RKO (cell line): ENCODE data around the gene BOD1L1.

Source experiments
- DNase-seq: peaks from one replicate; pipeline ENCODE4 v3.0.0-alpha.2; 2016; ENCODE audit warnings: low spot score

Gene BOD1L1

DNA sequence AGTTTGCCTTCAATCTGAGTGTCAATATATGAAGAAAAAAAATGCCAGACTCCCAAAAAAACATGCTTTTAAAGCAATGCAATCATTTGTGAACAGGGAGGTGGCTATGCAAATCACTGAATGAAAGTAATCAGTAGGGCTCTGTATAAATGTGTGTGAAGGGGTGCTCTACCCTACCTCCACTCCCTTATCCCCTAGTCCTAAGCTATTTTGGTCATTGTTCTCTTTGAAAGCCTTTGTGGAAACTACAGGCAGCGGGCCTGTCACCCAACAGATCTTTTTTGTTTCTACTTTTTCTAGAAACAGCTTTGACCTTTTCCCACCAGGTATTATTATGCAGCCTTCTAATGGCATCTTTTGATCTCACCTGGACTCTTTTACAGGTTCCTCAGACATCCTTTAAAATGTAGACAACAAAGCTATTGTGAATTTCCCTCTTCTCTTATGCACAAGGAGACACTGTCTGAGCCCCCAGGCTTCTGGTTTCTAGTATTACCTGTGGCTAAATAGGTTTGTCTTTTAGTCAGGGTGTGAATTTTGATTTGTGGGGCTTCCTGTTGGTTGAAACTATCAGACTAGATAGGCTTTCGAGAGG lies 9.2 kb downstream of the BOD1L1 start:
- no peak for DNase-seq

DNA sequence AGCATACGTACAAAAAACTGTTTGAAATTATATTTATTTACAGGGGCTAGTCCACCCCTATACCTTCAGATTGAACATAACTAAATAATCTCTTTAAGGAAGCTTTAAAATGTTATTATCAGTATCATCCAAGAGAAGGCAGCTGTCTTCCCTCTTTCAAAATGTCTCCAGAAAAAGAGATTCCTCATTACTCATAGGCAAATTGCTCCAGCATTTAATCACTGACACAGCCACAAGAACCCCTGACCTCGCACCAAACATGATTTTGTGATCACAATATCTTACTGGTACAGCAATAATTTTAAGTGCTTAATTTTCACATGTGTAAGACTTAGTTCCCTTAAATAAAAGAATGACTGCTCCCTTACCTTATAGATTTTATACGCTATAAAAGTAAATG lies 9.7 kb downstream of the BOD1L1 start:
- no peak for DNase-seq

DNA sequence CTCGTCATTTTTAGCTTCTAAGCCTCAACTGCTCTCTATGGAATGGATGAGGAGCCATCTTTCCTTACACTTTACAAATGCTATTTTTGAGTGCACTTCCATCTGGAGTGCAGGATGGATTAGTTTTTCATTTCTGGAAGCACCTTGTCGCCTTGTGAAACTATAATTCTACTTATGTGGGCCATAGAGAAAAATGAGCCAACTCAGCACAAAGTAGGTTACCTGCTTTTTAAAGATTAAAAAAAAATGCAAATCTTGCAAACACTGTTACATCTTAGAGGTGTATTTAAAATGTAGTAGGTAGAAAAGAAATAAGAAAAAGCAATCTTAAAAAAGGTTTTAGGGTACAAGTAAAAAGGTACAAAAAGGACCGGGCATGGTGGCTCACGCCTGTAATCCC lies 10.9 kb downstream of the BOD1L1 start:
- no peak for DNase-seq

DNA sequence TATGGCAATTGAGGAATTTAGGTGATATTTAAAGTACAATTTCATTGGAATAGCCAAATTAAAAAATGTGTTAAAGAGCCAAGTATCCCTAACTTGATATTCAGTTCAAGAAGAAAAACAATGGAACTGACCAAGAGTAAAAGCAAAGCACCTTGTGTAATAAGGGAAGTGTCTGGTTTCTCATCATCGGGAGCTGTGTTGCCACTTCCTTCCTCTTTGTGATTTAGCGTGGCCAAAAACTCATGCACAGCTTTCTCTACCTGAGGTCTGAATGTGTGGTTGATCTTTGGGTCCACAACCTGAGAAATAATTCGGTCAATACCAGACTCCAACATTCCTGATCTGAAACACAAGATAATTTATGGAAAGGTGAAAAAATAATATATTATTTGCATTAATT lies 12.4 kb downstream of the BOD1L1 start:
- DNase-seq: no peak

DNA sequence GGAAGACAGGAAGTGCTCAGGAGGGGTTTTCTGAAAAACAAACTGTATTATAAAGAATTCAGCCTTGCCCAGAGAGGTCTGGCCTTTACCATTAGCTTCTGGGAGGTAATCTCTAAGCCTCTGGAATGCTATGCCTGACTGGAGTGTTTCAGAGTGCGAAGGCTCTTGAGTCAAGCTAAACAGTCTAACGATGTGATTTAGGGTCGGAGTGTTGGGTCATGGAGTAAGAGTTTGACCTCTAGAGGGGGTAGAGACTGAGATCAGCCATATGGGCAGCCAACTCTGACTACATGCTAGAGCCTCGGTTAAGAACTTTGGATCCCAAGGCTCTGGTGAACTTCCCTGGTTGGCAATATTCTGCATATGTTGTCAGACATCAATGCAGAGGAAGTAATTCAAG lies 15.0 kb downstream of the BOD1L1 start:
- DNase-seq: no peak

DNA sequence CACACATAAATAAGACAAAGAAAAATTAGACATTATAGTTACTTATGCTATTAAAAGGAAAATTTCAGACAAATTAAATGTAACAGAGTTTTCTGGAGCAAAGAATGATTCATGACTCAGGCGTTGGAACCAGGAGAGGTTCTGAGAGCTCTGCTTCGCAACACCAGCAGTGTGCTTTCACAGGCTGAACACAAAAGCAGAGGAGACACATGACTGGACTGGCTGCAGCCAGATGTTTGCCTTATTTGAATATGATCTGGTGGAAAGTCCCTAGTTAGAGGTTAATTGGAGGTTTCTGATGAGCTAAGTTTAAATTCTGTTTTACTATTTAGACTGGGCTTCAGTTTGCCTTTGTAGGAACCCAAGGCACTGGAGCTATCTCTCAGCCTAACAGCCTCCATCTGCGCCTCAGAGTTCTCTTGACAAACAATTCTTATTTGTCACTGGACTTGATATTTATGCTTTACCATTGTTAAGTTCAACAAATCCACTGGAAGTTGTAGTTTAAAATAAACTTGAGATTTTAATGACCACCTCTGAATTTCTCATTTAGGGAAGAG lies 16.2 kb downstream of the BOD1L1 start:
- DNase-seq: no peak

DNA sequence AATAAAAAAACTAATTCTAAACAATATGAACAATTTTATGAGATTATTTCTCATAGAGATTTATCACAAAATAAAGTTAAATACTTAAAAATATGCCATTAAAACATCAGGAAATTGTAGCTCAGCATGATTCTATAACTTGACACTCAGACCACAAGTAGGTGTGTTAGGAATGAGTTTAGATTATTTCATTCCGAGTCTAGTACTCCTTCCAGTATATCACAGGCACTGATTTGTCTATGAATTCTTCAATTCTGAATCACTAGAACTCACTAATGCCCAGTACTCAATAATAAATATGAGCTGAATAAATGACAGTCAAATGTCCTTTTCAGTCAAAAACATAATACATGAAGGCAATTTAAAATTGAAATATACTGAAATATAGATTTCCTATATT lies 22.2 kb downstream of the BOD1L1 start:
- DNase-seq: no peak

DNA sequence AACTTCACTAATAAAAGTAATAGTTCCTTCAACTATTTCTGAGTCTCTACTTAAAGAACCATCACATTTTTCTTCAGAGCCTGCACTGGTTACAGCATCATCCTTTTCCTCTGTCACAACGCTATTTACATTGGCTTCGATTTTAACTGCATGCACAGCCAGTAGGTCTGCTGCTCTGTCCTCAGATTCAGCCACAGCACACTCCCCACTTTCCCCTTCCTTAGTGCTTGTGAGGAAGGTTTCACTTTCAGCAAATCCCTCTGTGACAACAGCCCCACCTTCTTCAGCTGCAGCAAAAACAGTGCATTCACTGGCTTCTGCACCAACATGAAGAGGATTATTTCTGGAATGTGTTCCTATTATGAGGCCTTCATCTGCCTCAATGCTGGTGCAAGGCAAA lies 25.7 kb downstream of the BOD1L1 start:
- no peak for DNase-seq

DNA sequence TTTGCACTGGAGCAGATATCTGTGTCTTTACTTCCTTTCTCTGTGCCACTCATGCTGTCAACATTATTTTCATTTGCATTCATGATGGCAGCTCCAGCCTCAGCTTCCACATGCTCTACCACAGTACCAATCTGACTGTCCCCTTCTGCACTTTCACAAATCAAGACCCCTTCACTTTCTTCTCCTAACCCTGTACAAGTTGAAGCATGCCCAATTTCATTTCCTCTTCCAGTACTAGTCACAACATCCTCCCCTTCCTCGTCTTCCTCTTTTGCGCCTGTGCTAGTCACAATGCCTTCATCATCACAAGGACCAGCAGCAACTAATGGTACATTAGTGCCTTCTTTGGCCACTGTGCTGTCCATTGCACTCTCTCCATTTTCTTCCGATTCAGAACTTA lies 26.5 kb downstream of the BOD1L1 start:
- DNase-seq: no peak

DNA sequence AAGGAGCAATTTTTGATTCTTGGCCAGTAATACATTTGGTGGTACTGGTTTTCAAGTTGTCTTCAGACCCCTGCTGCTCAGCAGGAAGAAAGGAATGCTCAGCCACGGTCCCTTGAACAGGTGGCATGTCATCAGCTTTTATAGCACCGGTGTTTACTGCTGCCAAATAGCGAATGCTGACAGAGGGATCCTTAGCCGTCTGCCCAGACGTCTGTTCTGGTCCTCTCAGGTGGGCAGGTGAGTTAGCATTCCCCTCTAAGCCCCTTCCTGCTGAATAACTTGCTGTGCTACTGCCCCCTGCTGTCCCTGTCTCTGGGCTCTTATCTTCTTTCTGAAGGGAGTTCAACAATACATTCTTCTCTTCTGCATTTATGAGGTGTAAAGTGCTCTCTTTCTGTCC lies 28.4 kb downstream of the BOD1L1 start:
- DNase-seq: no peak

DNA sequence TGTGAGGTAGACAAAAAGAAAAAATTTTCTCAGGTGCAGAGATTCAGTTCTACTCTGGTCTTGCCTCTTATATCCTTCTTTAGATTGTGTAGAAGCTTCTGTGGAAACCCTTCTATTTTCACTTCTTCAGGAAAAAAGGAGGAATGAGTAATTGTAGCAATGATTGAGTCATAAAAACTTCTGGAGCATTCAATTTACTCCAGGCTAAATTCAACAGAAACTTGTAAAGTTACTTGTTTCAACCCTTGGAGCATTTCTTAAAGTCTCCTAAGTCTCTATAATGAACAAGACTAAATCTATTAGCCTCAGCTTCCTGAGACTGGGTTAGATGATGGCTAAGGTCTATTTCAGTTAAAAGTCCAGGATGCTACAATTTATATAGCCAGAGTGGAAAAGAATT lies 29.9 kb downstream of the BOD1L1 start:
- no peak for DNase-seq

DNA sequence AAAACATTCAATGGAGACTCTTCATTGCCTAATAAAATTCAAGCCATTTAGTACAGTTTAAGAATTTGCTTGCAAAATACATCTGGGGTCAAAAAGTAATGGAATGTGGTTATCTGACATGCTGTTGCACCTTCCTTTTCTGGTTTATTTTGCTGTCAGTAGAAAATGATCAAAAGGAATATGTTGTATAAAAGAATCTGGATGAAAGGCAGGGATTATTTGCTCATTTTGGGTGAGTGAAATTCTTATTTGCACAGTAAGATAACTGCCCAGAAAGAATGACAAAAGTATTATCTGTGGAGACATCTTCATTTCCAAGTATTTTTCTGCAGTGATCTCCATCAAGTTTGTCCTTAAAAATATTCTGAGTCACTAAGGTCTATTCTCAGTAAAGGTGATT lies 30.4 kb downstream of the BOD1L1 start:
- no peak for DNase-seq

DNA sequence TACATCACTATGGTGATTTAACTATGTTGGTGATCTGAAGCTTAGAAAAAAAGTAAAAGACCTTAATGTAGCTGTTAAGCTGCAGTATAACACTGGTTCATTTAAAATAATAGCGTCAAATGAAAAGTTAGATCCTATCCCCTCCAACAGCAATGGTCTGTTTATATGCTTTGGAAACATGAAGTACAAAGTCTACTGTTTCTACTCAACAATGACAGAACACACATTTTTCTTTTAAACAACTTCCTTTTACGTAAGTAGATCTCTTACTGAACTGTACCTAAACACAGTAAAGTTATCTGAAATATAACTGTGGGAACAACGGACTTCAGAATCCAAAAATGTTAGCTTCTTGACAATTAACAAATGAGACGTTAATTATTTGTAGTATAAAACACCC lies 35.3 kb downstream of the BOD1L1 start:
- DNase-seq: no peak

DNA sequence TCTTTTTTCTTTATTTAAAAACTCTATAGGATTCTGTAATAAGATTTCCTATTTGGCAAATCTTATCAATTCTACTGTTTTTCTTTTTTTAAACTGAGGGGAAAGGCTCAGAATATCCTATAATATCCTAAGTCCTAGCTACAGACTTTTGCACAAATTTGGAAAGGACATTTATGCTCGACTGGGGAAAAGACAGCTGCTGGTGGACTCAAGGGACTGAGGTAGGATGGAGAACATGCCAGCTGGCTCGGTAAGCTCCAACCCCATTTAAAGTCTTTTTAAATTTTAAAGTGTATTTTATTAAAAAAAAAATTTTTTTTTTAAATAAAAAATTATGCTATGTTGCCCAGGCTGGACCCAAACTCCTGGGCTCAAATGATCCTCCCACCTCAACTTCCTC lies 36.8 kb downstream of the BOD1L1 start:
- no peak for DNase-seq

DNA sequence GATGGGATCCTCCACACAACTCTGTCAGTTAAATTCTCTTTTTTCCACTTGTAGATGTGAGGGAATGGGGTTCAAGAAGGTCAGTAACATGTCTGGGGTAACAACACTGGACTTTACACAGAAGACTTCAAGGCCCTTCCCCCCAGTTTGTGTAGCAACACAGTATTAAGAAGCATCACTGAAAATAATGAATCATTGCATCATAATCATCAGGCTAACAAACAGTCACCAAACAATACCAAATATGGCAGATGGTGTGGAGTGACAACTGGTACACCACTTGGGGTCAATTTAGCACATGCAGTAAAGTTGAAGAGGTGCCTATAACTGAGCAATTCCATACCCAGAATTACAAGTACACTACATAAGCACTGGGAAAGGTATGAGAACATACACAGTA lies 38.6 kb downstream of the BOD1L1 start:
- peak; percentile 2 for DNase-seq

DNA sequence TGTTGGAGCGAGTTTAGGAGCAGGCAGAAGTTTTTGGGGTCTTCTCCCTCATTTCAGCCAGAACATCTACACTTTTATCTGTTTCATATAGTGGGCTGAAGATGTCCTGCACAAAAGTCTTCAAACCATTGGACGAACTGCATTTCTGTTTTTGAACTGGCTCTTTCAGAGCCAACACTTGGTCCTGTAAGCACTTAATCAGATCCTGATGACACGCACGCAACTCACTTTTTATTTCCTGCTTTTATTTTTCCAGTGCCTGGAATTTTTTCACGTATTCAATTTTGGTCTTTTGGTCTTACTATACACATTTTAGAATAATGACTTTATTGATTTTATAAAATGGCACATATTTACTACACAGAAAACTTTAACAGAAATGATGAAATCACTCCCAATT lies 43.0 kb downstream of the BOD1L1 start:
- DNase-seq: peak; percentile 43

DNA sequence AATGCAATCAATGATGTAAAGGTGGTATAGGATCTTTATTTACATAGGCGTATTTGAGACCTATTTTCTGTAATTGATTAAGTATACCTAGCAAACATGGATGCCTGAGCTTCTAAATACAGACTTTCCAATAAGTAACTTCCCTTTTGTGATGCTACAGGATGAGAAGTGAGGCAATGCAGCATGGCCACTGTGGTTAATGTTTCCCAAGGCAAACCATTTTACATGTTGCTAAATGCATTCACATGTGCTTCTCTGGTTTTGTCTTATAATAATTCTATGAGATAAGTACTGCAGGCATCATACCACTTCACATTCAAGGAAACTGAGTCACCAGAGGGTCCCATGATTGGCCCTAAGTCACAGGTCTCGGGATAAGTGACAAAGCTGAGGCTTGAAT lies 47.5 kb downstream of the BOD1L1 start:
- no peak for DNase-seq

DNA sequence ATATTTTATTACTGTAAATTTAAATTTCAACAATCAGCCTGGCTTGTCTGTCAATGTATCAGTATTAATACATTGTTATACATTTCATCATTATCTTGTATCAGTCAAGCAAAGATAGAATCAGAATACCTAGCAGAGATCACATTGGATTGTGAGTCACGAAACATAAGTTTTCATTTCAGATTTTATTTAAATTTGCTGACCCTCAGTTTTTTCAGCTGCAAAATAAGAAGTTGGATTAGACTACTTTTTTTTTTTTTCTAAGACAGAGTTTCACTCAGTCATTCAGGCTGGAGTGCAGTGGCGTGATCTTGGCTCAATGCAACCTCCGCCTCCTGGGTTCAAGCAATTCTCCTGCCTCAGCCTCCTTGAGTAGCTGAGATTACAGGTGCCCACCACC lies 49.9 kb downstream of the BOD1L1 start:
- DNase-seq: no peak

DNA sequence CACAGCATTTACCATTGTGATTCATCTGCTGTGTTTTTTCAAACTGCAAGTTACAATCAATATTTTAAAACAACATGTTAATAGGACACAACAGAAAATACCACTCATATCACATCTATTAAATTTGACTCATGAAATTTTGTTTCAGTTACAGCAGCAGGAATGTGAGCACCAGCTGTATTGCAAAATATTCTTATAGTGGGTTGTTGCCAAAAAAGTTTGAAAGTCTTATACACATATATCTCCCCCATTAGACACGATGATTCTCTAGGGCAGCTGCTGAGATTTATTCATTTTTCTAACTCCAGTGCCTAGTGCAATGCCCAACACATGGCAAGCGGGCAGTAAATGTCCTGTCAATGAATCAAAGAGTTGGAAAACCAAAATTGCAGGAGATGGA lies 56.6 kb downstream of the BOD1L1 start:
- no peak for DNase-seq

DNA sequence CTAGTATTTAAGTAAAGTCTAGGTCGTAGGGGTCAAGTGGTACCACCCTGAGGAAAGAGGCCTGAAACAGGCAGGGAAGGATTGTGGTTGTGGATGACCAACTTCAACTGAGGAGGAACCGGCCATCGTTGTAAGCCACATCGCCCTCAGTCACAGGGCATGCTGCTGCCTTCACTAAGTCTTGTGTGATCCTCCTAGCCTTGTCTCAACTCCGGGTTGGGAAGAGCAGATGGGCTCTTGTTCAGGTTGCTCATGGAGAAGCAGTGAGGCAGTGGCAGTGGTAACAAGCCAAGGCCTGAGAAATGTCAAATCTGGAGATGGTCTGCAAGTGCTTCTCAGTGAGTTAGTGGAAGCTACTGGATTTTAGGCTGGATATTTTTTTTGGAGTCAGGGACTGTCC lies 60.4 kb downstream of the BOD1L1 start:
- no peak for DNase-seq

DNA sequence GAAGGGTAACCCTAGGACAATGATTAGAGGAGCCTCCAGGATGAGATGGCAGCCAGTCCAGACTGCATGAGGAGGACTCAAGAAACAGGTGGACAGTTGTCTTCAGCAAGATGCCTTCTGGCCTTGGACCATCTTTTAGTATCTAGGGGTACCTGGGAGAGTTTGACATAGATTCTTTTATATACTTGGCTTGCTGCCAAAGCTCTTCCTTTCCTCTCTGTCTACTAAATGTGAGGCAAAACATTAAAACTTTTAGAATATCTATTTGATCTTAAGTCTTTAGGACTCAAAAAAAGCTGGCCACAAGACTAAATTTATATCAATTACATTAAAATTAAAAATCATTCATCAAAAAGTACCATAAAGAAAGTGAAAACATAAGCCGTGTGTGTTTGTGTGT lies 64.6 kb downstream of the BOD1L1 start:
- no peak for DNase-seq

DNA sequence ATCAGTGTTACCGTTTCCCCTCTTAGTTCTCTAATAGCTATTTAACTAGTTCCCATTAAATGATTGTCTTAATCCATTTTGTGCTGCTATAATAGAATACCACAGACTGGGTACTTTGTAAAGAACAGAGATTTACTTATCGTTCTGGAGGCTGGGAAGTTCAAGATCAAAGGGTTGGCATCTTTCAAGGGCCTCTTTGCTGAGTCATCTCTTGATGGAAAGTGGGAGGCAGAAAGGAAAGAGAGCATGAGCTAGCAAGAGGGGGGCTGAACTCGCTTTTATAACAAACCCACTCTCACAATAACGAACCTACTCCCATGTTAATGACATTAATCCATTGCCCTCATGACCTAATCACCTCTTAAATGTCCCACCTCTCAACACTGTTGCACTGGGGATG lies 65.9 kb downstream of the BOD1L1 start:
- no peak for DNase-seq

DNA sequence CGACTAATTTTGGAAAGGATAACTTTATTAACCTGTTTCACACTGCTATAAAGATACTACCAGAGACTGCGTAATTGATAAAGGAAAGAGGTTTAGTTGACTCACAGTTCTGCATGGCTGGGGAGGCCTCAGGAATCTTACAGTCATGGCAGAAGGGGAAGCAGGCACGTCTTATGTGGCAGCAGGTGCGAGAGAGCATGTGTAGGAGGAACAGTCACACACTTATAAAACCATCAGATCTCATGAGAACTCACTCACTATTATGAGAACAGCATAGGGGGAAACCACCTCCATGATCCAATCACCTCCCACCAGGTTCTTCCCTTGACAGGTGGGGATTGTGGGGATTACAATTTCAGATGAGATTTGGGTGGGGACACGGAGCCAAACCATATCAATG lies 67.4 kb downstream of the BOD1L1 start:
- peak; percentile 6 for DNase-seq

DNA sequence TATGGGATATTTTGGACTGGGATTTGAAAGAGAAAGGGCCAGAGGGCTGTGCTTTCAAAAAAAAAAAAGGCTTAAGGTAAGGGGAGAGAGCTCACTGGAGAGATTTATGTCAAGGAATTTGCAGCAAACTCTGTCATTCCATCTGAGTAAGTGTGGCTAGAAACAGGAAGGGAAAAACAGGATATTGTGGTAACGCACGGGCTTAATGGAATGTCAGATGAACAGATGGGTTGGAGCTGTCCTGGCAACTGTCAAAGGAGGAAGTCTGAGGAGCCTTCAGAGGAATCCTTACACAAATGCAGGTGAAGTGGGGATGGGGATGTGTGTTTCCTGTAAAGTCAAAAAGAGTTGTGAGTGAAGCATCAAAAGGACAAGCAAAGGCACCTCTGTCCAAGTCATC lies 68.1 kb downstream of the BOD1L1 start:
- DNase-seq: peak; percentile 38

DNA sequence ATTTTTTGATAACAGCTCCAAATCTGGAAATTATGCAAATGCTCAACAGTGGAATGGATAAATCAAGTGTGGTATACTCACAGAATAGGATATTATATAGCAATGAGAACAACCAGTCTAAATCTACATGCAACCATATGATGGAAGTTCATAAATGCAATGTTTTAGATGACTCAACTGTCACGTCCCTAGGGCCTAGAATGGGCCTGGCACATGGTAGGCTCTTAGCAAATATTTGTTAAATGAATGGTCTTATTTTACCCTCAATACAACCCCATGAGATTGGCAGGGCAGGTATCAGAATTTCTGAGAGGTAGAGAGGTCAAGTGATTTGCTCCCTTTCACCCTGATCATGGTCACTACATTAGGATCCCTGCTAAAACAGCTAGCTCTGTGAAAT lies 68.6 kb downstream of the BOD1L1 start:
- no peak for DNase-seq
